ENCODE data around the gene NR1H4.

DNA sequence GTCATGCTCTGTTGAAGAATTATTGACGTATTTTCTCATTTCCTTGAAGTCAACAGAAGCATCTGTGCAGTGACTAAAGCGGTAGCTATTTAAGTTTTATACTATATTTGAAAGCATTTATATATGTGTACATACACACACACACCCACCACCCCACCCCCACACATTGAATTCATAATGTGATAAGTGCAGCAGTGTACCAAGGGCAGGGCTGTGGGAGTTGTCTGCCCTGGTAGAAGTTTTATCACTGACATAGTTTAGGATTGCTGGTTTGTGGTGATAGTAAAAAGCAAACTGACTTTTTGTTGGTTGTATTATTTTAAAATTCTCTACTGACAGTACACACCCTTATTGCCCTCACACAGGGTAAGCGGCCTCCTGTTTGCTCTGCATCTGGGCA lies 138.9 kb downstream of the NR1H4 start:
- TF ChIP-seq PTBP1 (IDR thresholded peaks at IDR 0.05; ENCODE audit: low read depth, low read length, poor library complexity, severe bottlenecking) (no peak), NONO (IDR thresholded peaks at IDR 0.05) (no peak), NONO (CRISPR knock-in tag; conservative IDR thresholded peaks at IDR 0.05) (no peak), SRSF1 (optimal IDR thresholded peaks at IDR 0.05; ENCODE audit: low read depth, low read length) (no peak), ZNF143 (CRISPR knock-in tag; IDR thresholded peaks at IDR 0.05) (no peak), HIVEP1 (CRISPR knock-in tag; IDR thresholded peaks at IDR 0.05) (no peak), SAP130 (CRISPR knock-in tag; IDR thresholded peaks at IDR 0.05; ENCODE audit: low read depth) (no peak), ZNF501 (CRISPR knock-in tag; IDR thresholded peaks at IDR 0.05) (no peak), POLR2AphosphoS2 (IDR thresholded peaks at IDR 0.05; ENCODE audit: low read depth, low read length) (no peak), ZNF138 (CRISPR knock-in tag; IDR thresholded peaks at IDR 0.05; ENCODE audit: low read depth) (no peak), ZNF367 (CRISPR knock-in tag; IDR thresholded peaks at IDR 0.05; ENCODE audit: borderline replicate concordance) (no peak)
- TF ChIP-seq, protein P1, sequence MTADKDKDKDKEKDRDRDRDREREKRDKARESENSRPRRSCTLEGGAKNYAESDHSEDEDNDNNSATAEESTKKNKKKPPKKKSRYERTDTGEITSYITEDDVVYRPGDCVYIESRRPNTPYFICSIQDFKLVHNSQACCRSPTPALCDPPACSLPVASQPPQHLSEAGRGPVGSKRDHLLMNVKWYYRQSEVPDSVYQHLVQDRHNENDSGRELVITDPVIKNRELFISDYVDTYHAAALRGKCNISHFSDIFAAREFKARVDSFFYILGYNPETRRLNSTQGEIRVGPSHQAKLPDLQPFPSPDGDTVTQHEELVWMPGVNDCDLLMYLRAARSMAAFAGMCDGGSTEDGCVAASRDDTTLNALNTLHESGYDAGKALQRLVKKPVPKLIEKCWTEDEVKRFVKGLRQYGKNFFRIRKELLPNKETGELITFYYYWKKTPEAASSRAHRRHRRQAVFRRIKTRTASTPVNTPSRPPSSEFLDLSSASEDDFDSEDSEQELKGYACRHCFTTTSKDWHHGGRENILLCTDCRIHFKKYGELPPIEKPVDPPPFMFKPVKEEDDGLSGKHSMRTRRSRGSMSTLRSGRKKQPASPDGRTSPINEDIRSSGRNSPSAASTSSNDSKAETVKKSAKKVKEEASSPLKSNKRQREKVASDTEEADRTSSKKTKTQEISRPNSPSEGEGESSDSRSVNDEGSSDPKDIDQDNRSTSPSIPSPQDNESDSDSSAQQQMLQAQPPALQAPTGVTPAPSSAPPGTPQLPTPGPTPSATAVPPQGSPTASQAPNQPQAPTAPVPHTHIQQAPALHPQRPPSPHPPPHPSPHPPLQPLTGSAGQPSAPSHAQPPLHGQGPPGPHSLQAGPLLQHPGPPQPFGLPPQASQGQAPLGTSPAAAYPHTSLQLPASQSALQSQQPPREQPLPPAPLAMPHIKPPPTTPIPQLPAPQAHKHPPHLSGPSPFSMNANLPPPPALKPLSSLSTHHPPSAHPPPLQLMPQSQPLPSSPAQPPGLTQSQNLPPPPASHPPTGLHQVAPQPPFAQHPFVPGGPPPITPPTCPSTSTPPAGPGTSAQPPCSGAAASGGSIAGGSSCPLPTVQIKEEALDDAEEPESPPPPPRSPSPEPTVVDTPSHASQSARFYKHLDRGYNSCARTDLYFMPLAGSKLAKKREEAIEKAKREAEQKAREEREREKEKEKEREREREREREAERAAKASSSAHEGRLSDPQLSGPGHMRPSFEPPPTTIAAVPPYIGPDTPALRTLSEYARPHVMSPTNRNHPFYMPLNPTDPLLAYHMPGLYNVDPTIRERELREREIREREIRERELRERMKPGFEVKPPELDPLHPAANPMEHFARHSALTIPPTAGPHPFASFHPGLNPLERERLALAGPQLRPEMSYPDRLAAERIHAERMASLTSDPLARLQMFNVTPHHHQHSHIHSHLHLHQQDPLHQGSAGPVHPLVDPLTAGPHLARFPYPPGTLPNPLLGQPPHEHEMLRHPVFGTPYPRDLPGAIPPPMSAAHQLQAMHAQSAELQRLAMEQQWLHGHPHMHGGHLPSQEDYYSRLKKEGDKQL (CRISPR knock-in tag; IDR thresholded peaks at IDR 0.05; ENCODE audit: low read depth) = no peak
- TF ChIP-seq, protein P2, sequence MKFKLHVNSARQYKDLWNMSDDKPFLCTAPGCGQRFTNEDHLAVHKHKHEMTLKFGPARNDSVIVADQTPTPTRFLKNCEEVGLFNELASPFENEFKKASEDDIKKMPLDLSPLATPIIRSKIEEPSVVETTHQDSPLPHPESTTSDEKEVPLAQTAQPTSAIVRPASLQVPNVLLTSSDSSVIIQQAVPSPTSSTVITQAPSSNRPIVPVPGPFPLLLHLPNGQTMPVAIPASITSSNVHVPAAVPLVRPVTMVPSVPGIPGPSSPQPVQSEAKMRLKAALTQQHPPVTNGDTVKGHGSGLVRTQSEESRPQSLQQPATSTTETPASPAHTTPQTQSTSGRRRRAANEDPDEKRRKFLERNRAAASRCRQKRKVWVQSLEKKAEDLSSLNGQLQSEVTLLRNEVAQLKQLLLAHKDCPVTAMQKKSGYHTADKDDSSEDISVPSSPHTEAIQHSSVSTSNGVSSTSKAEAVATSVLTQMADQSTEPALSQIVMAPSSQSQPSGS (CRISPR knock-in tag; IDR thresholded peaks at IDR 0.05) = no peak
- TF ChIP-seq, protein P3, sequence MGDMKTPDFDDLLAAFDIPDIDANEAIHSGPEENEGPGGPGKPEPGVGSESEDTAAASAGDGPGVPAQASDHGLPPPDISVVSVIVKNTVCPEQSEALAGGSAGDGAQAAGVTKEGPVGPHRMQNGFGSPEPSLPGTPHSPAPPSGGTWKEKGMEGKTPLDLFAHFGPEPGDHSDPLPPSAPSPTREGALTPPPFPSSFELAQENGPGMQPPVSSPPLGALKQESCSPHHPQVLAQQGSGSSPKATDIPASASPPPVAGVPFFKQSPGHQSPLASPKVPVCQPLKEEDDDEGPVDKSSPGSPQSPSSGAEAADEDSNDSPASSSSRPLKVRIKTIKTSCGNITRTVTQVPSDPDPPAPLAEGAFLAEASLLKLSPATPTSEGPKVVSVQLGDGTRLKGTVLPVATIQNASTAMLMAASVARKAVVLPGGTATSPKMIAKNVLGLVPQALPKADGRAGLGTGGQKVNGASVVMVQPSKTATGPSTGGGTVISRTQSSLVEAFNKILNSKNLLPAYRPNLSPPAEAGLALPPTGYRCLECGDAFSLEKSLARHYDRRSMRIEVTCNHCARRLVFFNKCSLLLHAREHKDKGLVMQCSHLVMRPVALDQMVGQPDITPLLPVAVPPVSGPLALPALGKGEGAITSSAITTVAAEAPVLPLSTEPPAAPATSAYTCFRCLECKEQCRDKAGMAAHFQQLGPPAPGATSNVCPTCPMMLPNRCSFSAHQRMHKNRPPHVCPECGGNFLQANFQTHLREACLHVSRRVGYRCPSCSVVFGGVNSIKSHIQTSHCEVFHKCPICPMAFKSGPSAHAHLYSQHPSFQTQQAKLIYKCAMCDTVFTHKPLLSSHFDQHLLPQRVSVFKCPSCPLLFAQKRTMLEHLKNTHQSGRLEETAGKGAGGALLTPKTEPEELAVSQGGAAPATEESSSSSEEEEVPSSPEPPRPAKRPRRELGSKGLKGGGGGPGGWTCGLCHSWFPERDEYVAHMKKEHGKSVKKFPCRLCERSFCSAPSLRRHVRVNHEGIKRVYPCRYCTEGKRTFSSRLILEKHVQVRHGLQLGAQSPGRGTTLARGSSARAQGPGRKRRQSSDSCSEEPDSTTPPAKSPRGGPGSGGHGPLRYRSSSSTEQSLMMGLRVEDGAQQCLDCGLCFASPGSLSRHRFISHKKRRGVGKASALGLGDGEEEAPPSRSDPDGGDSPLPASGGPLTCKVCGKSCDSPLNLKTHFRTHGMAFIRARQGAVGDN (CRISPR knock-in tag; IDR thresholded peaks at IDR 0.05) = no peak
- TF ChIP-seq, protein P4, sequence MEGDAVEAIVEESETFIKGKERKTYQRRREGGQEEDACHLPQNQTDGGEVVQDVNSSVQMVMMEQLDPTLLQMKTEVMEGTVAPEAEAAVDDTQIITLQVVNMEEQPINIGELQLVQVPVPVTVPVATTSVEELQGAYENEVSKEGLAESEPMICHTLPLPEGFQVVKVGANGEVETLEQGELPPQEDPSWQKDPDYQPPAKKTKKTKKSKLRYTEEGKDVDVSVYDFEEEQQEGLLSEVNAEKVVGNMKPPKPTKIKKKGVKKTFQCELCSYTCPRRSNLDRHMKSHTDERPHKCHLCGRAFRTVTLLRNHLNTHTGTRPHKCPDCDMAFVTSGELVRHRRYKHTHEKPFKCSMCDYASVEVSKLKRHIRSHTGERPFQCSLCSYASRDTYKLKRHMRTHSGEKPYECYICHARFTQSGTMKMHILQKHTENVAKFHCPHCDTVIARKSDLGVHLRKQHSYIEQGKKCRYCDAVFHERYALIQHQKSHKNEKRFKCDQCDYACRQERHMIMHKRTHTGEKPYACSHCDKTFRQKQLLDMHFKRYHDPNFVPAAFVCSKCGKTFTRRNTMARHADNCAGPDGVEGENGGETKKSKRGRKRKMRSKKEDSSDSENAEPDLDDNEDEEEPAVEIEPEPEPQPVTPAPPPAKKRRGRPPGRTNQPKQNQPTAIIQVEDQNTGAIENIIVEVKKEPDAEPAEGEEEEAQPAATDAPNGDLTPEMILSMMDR (CRISPR knock-in tag; IDR thresholded peaks at IDR 0.05) = no peak
